HG02610 (cell line): ENCODE measurements around the gene MIAT.
"Not testable (repeated sequence)": the region's sequence is repeated elsewhere in the genome, so short reads cannot be mapped to it uniquely, and the experiment has no call there.

ENCODE experiments used
- ATAC-seq: cut with Tn5 transposase; IDR thresholded peaks from one replicate; pipeline ENCODE4 v1.9.1; 2021; ENCODE audit warnings: mild to moderate bottlenecking, moderate library complexity; ENCODE audit not compliant: unreplicated experiment

Gene MIAT

DNA sequence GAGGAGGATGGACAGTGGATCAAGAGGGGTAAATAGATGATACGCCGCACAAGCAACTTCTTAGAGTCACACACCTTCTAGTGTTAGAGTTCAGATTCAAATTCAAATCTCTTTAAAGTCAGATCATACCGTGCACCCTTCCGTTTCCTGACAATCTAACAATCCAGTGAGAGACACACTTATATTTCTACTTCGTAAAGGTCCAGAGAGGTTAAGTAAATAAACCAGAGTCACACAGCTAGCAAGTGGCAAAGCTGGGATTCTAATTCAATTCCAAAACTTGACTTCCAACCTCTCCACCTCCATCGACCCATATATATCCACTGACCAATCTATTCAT, 34.0 kb downstream of the MIAT start:
- no peak for ATAC-seq

DNA sequence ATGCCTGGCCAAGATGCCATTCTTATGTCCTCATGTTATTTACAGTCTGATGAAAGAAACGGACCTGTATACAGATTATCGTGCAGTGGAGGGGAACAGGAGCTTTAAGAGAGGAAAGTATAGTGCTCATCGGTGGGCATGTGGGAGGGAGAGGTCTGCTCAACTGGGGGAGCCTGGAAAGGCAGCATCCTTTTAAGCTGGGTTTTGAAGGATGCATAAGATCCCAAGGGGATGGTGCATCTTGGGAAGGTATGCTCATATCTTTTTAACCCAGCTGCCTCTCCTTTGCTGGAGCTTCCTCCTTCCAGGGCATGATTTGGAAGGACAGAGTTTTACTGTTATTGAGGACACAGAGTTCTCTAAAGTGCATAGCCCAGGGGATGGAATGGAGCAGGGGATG, 34.8 kb downstream of the MIAT start:
- ATAC-seq: no peak

DNA sequence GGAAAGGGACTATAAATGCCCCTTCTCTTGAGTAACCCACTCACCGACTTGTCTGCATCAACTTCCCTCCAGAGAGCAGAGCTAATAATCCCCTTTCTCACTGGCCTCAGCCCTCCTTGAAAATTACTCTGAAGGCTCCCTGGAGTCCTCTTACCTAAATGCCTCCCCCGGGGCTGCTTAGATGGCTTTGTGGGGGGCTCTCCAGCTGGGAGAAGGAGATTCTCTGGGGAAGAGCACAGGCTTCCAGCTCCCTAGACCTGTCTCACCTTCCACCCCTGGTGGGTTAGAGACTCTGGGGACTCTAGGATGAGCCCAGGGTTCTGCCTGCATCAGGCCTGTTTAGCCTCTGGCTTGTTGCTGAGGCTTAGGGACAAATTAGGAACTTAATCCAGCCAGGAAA, 39.8 kb downstream of the MIAT start:
- ATAC-seq: no peak

DNA sequence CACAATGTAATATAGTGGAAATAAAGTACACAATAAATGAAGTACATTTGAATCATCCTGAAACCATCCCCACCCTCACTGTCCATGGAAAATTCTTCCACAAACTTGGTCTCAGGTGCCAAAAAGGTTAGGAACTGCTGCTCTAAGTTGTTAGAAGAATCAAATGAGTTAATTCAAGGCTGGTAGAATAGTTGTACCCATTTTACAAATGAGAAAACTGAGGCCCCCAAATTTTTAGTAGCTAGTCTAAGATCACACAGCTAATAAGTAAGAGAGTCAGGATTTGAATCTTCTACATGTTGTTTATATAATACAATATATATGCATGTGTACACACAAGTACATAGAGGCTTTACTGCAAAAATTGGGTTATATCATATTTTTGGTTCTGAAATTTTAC, 43.1 kb downstream of the MIAT start:
- ATAC-seq: no peak

DNA sequence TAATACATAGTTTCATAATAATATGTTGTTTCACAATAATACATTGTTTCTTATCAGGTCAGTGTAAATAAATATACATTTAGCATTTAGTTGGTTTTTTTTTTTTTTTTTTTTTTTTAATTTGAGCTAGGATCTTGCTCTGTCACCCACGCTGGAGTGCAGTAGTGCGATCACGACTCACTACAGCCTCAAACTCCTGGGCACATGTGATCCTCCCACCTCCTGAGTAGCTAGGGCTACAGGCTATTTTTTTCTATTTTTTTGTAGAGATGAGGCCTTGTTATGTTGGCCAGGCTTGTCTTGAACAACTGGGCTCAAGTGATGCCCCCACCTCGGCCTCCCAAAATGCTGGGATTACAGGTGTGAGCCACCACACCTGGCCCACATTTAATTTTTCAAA, 43.5 kb downstream of the MIAT start:
- no peak for ATAC-seq

DNA sequence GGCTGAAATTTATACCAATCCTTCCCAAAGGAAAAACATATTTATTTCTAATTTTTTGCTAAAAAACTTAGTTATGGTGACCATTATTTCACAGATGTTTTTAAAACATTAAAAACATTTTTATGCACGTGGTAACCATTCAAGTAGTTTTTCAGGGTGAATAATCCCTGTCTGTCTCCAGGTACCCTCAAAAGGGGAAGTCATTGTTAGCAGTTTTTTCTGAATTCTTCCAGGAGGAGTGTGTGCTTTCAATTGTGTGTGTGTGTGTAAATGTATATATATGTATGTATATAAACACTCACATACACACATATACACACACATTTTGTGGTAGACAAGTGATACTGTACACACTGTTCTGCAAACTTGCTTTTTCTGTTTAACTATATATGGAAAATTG, 43.9 kb downstream of the MIAT start:
- ATAC-seq: no peak

DNA sequence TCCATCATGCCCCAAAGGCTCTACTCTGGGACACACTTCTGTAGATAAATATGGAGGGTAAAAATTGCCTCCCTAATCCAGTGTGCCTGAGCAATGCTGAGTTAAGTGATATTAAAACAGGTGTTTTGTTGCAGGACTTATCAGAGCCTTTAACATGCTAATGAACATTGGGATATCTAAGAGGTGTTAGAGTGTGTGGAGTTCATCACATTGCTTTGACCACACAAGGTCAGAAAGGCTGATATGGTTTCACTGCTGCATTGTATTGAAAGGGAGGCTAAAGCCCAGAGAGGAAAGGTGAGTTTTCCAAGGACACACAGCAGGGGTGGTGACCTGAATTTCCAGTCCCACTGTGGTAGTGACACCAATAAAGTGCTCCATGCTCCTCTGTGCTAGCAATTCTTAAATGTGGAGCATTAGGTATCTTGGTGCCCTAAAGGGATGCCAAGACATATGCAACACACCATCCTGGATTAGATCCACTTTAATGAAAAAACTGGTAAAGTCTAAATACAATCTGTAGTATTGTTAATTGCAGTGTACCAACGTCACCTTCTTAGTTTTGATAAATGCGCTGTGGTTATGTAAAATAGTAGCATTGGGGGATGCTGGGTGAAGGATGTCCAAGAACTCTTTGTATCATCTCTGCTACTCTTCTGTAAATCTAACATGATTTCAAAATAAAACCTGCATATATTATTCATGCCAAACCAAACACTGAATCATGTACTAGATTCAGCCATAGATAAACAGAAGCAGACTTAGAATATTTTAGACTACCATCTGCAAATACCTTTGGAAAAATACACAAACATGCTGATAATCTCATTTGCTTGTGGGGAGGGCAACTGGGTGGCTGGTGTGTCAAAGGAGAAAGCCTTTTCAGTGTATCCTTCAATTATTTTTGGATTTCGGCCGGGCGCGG, 45.8 kb downstream of the MIAT start:
- no peak for ATAC-seq

DNA sequence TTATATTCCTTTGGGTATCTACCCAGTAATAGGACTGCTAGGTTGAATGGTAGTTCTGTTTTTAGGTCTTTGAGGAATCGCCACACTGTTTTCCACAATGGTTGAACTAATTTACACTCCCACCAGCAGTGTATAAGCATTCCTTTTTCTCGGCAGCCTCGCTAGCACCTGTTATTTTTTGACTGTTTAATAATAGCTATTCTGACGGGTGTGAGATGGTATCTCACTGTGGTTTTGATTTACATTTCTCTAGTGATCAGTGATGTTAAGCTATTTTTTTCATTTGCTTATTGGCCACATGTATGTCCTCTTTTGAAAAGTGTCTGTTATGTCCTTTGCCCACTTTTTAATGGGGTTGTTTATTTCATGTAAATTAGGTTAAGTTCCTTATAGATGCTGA, 48.0 kb downstream of the MIAT start:
- ATAC-seq: not testable (repeated sequence)

DNA sequence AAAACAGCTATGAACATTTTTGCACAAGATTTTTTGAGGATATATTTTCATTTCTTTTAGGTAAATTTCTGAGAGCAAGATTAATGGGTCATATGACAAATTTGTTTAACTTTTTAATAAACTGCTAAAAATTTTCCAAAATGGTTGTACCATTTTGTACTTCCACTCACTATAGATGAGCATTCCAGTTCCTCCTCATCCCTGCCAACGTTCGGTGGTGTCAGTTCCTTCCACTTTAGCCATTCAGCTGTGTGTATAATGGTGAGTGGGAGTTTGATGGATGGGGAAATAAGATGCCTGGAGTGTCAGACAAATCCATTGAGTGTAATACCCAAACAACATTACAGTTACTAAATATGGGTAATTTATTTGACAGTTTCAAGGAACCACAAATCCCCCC, 49.7 kb downstream of the MIAT start:
- no peak for ATAC-seq

DNA sequence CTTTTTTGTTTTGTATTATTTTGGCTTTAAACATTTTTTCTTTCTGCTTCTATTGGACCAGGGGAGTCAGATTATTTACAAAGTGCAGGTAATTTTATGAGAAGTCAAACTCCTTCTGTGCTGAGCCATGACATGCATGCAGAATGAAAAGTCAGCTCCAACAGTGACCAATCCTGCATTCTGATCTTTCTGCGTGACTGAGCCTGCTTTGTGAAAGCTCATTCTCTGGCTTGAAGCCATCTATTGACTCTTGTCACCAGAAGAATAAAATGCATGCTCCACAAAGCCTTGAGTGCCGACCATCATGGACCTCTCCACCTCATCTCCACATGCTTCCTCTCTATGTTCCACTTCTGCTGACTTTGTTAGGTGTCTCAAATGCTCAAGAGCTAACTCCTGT, 50.2 kb downstream of the MIAT start:
- no peak for ATAC-seq

DNA sequence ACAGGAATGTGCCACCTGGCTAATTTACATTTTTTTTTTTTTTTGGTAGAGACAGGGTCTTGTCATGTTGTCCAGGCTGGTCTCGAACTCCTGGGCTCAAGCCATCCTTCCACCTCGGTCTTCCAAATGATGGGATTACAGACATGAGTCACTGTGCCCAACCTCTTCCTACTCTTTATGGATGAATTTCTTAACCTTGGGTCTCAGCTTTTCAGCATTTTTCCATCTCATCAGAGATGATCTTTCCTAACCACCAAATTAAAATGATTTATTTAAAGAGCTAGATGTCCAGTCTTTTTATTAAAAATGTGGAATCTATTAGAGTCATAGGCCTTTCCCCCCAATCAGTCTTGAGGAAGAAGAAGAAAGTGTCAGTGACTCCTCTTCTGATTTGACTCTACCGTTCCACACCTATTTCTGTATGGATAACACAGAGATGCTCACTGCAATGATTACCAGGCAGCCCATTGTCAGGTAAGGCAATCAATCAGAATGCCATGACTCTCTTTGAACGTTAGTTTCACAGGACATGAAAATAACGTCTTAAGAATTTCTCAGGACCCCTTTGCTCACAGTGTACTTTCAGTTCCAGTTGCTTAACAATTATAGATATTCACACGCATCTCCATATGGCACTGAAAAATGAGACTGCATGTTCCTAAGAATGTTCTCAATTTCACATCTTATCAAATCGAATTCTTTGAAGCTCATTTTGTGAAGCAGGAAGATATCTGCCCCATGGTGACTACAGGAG, 51.0 kb downstream of the MIAT start:
- no peak for ATAC-seq

DNA sequence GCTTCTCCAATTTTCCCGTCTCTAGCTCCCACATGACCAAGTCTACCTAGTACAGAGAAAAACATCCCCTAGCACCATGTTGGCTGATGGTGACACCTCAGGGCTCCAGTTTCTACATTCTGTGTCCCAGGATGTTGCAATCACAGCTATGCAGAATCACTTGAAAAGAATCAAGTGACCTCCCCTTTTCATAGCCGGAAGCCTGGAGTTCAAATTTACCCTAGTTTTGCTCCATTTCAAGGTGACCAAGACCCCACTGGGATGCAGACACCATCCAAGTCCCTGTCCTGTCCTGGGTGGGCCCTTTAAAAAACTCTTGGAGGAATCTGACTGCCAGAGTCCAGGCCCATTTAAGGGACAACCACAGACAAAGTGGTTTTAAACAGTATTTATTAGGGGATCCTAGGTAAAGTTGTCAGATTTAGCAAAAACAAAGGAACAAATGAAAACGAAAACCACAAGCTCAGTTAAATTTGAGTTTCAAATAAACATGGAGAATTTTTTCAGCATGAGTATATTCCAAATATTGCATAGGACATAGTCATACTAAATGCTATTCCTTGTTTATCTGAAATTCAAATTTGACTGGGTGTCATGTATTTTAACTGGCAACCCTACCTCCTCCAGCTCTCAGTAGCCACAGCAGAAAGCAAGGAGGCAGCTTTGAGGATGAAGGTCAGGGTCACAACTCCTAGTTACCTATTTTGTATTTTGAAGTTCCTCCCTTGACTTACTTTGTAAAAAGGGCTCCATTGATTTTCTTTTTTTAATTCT, 52.4 kb downstream of the MIAT start:
- ATAC-seq: no peak

DNA sequence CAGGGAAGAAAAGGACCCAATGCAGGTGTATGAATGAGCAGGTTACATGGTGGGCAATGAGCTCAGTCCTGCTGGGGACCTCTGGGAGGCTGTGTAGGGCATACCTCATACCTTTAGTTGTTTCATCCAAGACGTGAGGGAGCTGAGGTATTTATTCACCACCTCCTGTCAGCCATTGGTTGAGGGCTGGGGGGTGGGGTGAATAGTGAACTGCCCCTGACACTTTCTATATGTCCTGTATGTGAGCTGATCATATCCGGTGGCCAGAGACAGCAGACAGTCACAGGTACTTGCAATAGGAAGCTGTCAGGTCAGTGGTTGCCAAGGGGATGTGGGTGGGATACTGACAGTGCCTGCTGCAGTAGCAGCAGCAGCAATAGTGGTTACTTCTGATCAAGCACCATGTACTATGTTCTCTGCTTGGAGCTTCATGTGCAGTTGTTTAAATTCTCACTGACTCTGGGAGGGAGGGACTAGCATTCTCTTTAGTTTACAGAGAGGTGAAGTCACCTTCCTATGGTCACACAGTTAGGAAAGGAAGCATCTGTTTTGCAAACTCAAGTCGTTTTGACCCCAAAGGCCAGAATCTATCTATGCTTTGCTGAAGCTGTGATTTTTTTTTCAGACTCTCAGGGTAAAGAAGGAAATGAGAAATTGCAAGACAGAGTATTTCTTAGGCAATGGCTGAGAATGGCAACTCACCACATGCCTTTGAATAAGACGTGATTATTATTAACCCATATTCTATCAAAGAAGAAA, 54.0 kb downstream of the MIAT start:
- ATAC-seq: peak; percentile 67

DNA sequence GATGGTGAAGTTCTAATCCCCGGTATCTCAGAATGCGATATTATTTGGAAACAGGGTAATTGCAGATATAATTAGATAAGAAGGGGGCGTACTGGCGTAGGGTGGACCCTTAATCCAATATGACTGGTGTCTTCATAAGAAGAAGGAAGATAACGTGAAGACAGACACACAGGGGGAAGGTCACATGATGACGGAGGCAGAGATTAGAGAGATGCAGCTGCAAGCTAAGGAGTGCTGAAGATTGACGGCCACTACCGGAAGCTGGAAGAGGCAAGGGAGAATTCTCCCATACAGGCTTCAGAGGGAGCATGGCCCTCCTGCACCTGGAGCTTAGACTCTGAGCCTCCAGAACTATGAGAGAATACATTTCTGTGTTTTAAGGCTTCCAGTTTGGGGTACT, 54.8 kb downstream of the MIAT start:
- no peak for ATAC-seq

DNA sequence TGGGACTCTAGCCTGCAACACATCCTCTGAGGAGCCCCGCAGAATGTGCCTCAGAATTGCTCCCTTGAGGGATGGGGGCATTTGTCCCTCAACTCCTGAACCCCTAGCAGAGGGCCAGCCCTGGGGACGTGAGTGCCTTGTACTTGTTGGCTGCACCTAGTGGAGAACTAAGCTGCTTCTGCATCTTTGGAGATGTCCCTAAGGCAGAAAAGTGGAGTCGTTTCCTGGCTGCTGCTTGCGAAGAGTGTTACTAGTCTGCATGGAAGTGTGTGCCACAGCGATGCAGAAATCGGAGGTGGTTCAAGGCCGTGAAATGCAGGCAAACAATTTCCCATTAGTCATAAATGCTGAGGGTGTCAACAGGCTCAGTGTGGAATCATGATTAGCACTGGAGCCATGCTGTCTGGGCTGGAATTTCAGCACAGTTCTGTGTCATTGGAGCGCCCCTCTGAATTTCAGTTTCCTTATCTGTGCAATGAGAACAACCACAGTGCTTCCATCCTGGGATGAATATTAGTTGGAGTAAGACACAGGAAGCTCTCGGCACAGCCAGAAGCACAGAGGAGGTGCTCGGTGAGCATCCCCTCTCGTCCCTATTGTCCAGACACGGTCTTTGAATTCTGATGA, 56.5 kb downstream of the MIAT start:
- ATAC-seq: no peak

DNA sequence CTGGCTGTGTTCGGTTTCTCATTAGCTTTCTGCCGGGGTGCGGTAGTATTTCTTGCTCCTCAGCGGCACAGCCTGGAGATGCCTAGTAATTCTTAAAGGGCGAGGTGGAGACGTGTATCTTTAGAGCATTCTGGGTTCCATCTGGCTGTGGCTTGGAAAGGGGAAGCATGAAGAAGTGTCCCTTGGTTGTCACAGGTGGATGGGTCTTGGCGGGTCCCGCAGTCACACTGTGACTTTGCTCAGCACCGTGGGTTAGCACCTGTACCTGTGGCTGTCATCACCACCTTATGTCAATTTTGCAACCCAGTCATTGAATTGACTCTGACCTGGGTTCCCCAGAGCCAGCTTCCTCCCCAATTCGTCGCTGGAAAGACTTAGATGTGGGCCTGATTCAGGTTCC, 57.6 kb downstream of the MIAT start:
- no peak for ATAC-seq

DNA sequence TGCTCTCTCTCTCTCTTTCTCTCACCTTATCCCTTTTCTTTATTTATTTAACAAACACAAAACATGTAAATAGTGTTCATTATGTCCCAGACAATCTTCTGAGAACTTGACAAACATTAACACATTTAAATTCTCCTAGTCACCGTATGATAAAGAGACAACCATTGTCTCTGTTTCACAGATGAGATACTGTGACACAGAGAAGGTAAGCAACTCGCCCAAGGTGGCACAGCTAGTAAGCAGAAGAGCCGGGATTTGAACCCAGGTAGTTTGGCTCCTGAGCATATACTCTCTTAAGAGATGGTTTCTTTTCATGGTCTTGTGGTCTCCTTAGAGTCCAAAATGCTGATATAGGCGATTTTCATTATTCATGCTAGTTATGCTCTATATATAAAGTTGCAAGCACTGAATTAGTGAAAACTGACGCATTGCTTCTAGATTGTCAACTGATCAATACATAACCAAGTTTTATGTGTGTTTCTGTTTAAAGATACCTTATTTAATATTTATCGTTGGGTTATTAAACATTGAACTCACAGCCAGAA, 58.1 kb downstream of the MIAT start:
- no peak for ATAC-seq

DNA sequence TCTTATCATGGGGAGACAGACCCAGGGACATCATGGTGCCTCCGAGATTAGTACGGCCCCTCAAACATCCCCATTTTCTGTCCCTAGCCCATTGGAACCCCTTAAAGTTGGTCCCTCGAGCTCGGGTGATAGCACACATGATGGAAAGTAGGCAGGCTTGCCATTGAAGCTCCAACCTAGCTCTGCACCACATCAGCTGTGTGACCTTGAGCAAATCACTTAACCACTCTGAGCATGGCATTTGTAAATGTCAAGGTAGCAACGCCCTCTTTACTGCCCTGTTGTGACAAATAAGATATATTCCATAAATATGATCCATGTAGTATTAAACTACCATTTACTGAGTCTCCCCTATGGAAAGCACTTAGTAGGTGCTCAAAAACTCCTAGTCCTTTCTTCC, 61.1 kb downstream of the MIAT start:
- no peak for ATAC-seq

DNA sequence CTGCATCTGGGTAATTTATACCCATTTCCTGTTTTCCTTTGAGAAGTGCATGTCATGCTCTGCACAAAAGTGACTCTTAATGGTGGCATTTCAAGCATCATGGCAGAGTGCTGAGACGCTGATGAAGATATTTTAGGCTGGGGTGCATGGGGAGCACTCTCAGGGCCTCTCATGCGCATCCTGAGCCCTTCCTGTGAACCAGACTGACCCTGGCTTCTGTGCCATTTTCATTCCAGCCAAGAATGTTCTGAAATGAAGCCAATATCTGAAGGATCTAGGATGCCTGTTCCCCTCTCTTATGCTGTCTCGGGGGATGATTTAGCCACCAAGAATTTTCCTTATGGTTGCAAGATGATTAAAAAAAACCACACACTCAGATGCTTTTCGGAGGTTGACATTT, 61.5 kb downstream of the MIAT start:
- ATAC-seq: no peak

DNA sequence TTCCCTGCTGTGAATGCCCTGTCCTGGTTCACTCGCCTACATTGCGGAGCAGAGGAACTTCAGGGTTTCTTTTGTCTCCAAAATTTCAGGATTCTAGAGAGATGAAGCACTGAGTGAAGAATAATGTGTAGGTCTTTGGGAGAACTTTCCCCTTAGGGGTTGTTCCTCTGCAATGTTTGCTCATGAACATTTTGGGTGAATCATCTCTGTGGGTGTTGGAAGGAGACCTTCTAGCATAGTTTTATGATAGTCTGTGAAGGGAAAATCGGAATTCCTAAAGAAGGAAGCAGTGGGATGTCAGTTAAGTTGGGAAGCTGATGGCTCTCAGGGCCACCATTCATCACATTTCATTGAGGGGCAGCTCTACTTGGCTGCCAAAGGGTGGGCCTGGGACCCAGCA, 64.8 kb downstream of the MIAT start:
- ATAC-seq: no peak
